ENCODE measurements around the gene NTHL1.
A peak's percentile ranks its signal among the peaks of the same experiment; 100 is the strongest.
"Not testable (repeated sequence)": the region's sequence is repeated elsewhere in the genome, so short reads cannot be mapped to it uniquely, and the experiment has no call there.

NTHL1 gene

GRCh38 chr16:2040041-2040786 lies 7.4 kb downstream of the NTHL1 start:
- FAIRE-seq: no peak

DNA sequence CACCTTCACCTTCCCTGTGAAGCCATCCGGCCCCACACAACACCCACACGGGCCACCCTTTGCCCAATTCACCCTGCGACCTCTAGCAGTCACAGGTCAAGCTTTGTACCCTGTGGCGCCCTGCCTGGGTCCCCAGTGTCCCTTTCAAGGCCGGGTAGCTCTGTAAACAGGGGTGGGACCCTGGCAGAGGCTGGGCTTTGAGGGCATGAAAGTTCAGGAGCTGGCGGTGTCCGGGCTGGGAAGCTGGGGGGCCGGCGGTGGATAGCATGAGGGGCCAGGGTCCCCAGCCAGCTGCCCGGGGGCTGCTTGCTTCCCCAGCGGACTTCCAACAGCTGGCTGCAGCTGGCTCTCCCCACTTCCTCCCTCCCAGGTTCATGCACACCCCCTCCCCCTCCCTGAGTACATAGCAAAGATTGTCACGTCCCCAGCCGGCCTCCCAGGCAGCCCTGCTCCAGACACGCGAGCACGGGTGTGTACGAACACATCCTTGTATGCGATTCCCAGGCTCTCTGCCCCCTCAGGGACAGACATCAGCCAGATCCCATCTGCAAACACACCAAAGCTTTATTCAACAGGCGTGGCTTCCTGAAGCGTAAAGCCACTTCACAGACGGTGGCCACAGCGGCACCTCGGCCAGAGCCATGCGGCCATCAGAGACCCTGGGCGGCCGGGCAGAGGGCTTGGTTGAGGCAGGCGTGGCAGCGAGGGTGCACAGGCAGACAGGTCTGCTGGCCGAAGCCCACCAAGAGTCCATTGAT lies 8.2 kb downstream of the NTHL1 start:
- peak; percentile 70 for FAIRE-seq

DNA sequence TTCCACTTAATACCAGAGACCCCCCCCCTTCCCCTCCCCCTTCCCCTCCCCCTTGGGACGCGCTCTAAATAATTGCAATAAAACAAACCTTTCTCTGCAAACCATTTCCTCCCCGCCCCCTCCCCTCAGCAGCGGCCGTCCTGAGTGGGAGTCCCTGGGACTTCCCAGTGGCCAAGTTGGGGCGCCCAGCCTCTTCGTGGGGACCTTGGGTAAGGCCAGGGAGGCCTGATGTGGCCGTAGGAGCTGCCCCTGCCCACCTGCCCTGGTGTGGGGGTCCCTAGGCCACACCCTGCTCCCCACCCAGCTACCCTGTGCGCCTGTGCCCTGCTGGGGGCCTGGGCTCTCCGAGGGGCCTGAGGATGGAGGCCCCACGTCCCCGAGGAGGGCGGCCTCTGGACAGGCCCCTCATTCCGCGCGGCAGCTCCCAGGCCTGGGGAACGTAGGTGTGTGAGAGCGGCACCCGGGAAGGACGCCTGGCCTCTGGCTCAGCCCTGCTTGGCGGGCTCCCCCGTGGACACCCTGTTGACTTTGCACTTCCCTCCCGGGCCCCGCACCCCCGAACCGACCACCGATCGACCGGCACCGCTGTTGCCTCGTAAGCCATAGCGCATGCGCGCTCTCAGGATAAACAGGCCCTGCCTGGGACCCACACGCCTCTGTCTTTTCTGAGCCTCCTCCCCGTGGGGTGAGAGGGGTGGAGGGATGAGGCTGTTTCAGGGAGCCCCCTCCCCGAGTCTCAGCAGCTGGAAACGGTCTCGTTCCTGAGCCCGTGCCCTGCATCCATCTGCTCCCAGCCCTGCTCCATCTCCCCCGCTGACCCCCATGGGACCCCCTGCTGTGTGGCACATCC lies 9.0 kb downstream of the NTHL1 start:
- FAIRE-seq: no peak

- no peak for FAIRE-seq
Measured at GRCh38 chr16:2037647-2038381, 9.8 kb downstream of the NTHL1 start.

DNA sequence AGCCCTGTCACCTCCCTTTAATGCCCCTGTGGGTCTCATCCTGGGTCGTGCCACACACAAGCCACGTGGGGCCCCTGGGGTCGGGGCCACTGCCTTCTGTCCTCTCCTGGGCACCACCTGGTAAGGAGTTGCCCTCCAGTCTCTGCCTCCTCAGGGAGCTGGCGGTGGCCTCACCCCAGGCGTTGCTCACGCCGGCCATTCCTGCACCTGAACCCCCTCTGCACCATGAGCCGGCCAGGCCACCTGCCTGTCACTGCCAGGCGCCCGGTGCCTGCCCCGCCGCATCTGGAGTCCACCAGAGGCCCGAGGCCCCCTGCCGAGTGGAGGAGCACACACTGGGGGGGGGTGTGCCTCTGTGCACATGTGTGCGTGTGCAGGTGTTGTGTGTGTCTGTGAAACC lies 10.5 kb downstream of the NTHL1 start:
- FAIRE-seq: no peak

- FAIRE-seq: no peak
Measured at GRCh38 chr16:2036200-2036966, 11.3 kb downstream of the NTHL1 start.

- no peak for FAIRE-seq
Measured at GRCh38 chr16:2035431-2036199, 12.0 kb downstream of the NTHL1 start.

GRCh38 chr16:2034696-2035430 lies 12.8 kb downstream of the NTHL1 start:
- no peak for FAIRE-seq

DNA sequence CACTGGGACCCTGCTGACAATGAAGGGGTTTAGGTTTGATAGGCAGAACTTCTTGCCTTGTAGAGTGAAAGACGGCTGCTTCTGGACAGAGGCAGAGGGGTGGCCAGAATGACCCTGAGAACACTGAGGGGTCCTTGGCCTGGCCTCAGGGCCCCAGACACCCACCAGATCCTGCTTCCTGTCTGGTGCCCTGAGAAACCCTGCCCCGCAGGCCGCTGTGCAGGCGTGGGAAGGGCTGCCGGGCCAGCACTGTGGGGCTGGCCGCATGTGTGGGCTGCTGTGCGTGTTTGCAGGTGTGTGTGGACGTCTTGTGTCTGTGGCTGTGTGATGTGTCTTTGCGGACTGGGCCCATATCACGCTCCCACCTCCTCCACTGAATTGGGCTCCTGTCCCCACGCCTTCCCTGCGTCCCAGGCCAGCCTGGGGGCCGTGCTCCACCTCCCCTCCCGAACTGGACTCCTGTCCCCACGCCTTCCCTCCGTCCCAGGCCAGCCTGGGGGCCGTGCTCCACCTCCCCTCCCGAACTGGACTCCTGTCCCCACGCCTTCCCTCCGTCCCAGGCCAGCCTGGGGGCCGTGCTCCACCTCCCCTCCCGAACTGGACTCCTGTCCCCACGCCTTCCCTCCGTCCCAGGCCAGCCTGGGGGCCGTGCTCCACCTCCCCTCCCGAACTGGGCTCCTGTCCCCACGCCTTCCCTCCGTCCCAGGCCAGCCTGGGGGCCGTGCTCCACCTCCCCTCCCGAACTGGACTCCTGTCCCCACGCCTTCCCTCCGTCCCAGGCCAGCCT lies 13.5 kb downstream of the NTHL1 start:
- not testable (repeated sequence) for FAIRE-seq

- FAIRE-seq: no peak
Measured at GRCh38 chr16:2033057-2033908, 14.4 kb downstream of the NTHL1 start.

- no peak for FAIRE-seq
Measured at GRCh38 chr16:2032285-2033056, 15.2 kb downstream of the NTHL1 start.

DNA sequence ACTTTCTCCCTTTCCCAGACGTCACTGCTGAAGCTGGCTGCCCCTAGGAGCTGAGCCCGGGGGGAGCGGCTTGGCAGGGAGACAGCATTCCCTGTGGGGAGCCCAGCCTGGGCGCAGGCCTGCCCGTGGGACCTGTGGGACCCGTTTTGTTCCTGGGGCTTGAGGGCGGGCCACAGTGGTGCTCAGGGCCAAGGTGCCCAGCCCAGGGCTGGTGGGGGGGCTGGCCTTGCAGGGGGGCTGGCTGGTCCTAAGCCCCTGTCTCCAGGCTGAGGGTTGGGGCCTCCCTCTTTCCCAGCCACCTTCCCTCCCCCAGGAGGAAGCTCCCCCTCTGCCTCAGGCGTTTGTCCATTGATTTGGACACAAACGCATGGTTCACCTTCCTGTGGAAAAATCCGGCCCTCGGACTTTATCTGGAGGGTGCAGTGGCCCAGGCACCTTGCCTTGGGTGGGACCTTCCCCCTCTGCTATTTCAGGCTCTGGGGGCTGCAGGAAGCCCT lies 16.5 kb downstream of the NTHL1 start:
- no peak for FAIRE-seq

GRCh38 chr16:2030036-2030435 lies 17.6 kb downstream of the NTHL1 start:
- no peak for FAIRE-seq

DNA sequence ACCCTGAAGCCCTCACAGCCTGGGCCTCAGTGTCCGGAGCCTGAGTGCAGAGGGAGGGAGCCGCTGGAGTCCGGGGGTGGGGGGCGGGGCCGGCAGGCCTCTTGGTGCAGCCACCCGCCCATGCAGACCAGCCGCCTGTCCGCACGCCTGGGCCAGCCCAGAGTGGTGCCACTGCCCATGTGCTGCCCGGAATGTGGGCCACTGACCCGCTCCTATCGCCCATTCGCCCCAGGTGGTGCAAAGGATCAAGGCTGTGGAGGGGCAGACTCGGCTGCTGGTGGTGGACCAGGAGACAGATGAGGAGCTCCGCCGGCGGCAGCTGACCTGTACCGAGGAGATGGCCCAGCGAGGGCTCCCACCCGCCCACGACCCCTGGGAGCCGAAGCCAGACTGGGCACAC lies 18.3 kb downstream of the NTHL1 start:
- no peak for FAIRE-seq

DNA sequence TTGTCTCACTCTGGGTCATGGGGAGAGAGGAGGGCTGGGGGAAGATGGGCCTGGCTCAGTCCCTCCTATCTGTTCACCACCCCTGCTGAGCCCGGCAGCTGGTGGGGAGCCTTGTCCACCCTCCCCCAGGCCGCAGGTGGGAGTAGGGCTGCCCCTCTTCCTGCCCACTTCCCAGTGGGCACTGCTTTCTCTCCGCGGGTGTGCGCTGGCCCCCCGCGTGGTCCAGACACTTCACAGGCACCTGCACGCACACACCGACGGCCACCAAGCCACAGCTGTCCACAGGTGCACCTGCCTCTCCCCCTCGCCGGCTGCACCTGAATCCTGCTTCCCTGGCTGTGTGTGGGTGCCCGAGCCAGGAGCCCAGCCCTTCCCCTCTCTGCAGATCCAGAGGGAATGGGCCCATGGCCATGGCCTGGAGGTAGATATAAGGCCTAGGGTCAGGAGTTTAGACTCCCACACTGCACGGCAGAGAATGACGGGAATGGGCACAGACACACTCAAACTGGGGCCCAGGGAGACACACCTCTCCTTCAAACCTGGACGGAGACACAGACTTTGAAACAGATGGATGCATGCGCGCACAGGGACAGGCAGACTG lies 18.9 kb downstream of the NTHL1 start:
- no peak for FAIRE-seq

GRCh38 chr16:2028146-2028545 lies 19.5 kb downstream of the NTHL1 start:
- FAIRE-seq: no peak
